Heart right ventricle (tissue), 16 donors: ENCODE results near the gene CAPZA1. TPM values are rescaled to one million over a fixed set of nuclear protein-coding genes. Genes with fewer than 3 reads are reported as not detected.

Source experiments
- ATAC-seq, 8 donors: fragments of 200-7000 bp; cut with Tn5 transposase; one replicate each; pipeline ENCODE4 v1.9.1; 2020; ENCODE audit warnings: mild to moderate bottlenecking in 8 of 8, moderate library complexity in 8 of 8, moderate number of reproducible peaks in 1 of 8
- DNase-seq, 2 donors: peaks; one replicate each; pipeline ENCODE4 v3.0.0-alpha.2; 2020
- H3K27ac ChIP-seq, 10 donors: fragments of 200-600 bp; sonication (generic) in 2 of 10; one replicate each; pipeline versions ENCODE4 v1.5.0 to v1.8.0; 2020 to 2022; ENCODE audit warnings: mild to moderate bottlenecking in 3 of 10
- H3K27me3 ChIP-seq, 7 donors: fragments of 200-600 bp; one replicate each; pipeline ENCODE4 v1.8.0; 2021 to 2022; ENCODE audit warnings: mild to moderate bottlenecking in 2 of 7
- H3K36me3 ChIP-seq, 9 donors: fragments of 200-600 bp; sonication (generic) in 1 of 9; one replicate each; pipeline versions ENCODE4 v1.5.0 to v1.8.0; 2020 to 2022; ENCODE audit warnings: mild to moderate bottlenecking in 2 of 9
- H3K4me1 ChIP-seq, 9 donors: fragments of 200-600 bp; sonication (generic) in 1 of 9; one replicate each; pipeline versions ENCODE4 v1.5.0 to v1.8.0; 2020 to 2022; ENCODE audit warnings: mild to moderate bottlenecking in 4 of 9
- H3K4me3 ChIP-seq, 10 donors: fragments of 200-600 bp; sonication (generic) in 2 of 10; one replicate each; pipeline versions ENCODE4 v1.5.0 to v1.8.0; 2020 to 2022; ENCODE audit warnings: mild to moderate bottlenecking in 7 of 10, moderate library complexity in 2 of 10
- H3K9me3 ChIP-seq, 11 donors: fragments of 200-600 bp in 10 of 11; sonication (generic) in 2 of 11; one replicate each; pipeline versions ENCODE4 v1.5.0 to v1.8.0; 2013 to 2022; ENCODE audit warnings: mild to moderate bottlenecking in 2 of 11, control low read depth in 1 of 11, moderate library complexity in 1 of 11
- CTCF ChIP-seq, 9 donors: fragments of 200-600 bp; sonication (generic) in 2 of 9; IDR thresholded peaks; one replicate each; pipeline versions ENCODE4 v1.5.0 to v1.8.0; 2021 to 2022; ENCODE audit warnings: antibody characterized with exemption in 9 of 9, mild to moderate bottlenecking in 5 of 9, moderate library complexity in 1 of 9
- WGBS, 2 donors: extraction: QIAGEN DNeasy Blood & Tissue Kit; methylation state at CpG; one replicate each; pipeline ENCODE4 v1.1.7; 2013; ENCODE audit warnings: inconsistent platforms in 1 of 2; 5-methylcytosine and 5-hydroxymethylcytosine counted together
- intact Hi-C, 10 donors: fragments of 100-400 bp; cut with DNase I; formaldehyde crosslinking; loops; one replicate each; pipeline versions ENCODE4 v1.11.1 to v1.14.2; 2022
- polyA plus RNA-seq, 2 donors: library from polyadenylated mRNA; stranded (reverse); fragments of 200-250 nt; gene quantifications; one replicate each; pipeline ENCODE4 v1.2.3, GENCODE V29; 2013
- total RNA-seq, 10 donors: library from RNA; stranded (reverse); fragmentation: NEBNext Ultra II Directional in 3 of 10; extraction: Animal tissue kit (Norgen Biotek cat#: 25700) in 3 of 10; gene quantifications; one replicate each; pipeline versions ENCODE4 v1.2.1 to v1.2.4, GENCODE V29; 2021 to 2023
- donor health status: Arrhythmogenic right ventricular cardiomyopathy.
- donor health status: ischemic (EF 13 %, LVEDD 7.1; RV severe dilation, severe dysfunction).
- donor health status: healthy with polysubstance abuse.
- donor health status: DM: no; HTN: yes; CAD: no.
- donor health status: DM: no; HTN: no; CAD: no.
- donor health status: ischemic (EF 25% LVEDD 6.9; RV normal size, moderate dysfunction).
- donor health status: ischemic (EF 25% LVEDD 5.7; RV mildly dilated, moderate dysfunction).
- donor health status: healthy.
- donor health status: DM: yes; HTN: yes; CAD: no.
- donor health status: Ischemic cardiomyopathy.
- donor health status: ischemic (EF 35%, LVEDD 5.7; RV mildly dilated, moderate dysfunction).
- donor health status: nonischemic (EF 11% LVEDD 7.7; RV severe dilation, severe dysfunction).
- donor health status: DM: yes; HTN: yes; CAD: no.
- donor health status: PGD.
- donor health status: ischemic (EF 29% LVEDD 5.4; RV normal size, mild dysfunction).
- donor health status: nonischemic (EF 23%, LVEDD 6.1; RV moderate dilation, normal function).

CAPZA1 gene
- total and polyA plus RNA-seq, 12 donors = 19.5 to 58.3 (median 23.6) TPM

DNA sequence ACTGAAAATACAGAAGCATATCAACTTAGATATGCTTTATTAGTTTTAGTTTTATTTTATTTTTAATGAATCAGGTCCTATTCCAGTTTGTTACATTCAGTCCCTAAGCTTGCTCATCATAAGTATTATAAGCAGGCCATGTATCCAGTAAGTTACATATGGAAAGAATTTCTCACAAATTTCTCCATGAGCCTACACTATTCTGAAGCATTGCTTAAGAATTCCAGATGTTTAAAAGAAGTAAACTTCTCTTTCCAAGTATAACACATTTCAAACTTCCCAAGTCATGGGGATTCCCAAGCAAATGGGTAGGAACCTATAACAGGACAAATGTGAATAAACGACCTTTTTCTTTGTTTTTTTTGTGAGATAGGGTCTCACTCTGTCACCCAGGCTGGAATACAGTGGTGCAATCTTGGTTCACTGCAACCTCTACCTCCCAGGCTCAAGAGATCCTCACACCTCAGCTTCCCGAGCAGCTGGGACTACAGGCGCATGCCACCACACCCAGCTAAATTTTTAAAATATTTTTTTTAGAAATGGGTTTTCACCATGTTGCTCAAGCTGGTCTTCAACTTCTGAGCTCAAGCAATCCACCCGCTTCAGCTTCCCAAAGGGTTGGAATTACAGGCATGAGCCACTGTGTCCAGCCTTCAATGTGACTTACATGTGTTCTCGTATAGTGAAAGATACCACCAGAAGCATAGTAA, 39.7 kb upstream of the CAPZA1 start:
- intact Hi-C loops = no loop called here
- Histone ChIP-seq H3K9me3 (no peaks in the 10 kb centered on the region), H3K4me3 (no peak overlapping the region), H3K27me3 (no peaks in the 10 kb centered on the region), H3K4me1 (no peaks in the 10 kb centered on the region), H3K36me3 (peaks cover 0 to 99% (median 45%) of the 10 kb centered on the region in 9 donors), H3K27ac (no peak overlapping the region)
- TF ChIP-seq CTCF (IDR thresholded peaks at IDR 0.05) = no peak
- 89% methylated on average over 5 of the region's 5 CpGs for WGBS, 2 donors
- DNase-seq (no peak), ATAC-seq (no peak)

GRCh38 chr1:112581586-112582192, 37.9 kb upstream of the CAPZA1 start:
- intact Hi-C loops = no loop called here
- Histone ChIP-seq H3K4me1 (no peaks in the 10 kb centered on the region), H3K27ac (no peak overlapping the region), H3K9me3 (no peaks in the 10 kb centered on the region), H3K36me3 (peaks cover 0 to 86% (median 33%) of the 10 kb centered on the region in 9 donors), H3K27me3 (no peaks in the 10 kb centered on the region), H3K4me3 (no peak overlapping the region)
- no peak for TF ChIP-seq CTCF (IDR thresholded peaks at IDR 0.05)
- ATAC-seq (no peak), DNase-seq (no peak)

DNA sequence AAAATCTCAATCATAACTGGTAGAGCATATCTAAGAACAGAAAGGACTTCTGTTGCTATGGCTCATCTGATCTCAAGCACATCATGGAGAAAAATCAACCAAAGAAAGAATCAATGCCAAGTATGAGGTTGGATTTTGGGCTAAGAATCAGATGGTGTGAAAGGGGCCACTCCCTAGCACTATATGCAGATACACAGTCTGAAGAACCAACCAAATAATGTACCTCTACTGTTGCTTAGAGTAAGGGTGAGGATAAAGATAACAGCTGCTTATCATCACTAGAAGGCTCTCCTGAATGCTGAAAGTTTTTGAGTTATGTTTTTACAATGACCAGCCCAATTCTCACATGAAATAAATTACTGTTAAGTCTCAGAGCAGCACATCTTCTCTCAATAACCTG, 36.3 kb upstream of the CAPZA1 start:
- H3K36me3 ChIP-seq = peaks cover 0 to 82% (median 23%) of the 10 kb centered on the region in 9 donors
- H3K27me3 ChIP-seq = no peaks in the 10 kb centered on the region
- no peak overlapping the region for H3K4me3 ChIP-seq
- no peak for TF ChIP-seq CTCF (IDR thresholded peaks at IDR 0.05)
- H3K27ac ChIP-seq = no peak overlapping the region
- intact Hi-C loops = no loop called here
- ATAC-seq (no peak), DNase-seq (no peak)
- peaks cover 0 to 10% (median 0%) of the 10 kb centered on the region in 11 donors for H3K9me3 ChIP-seq
- no peaks in the 10 kb centered on the region for H3K4me1 ChIP-seq

DNA sequence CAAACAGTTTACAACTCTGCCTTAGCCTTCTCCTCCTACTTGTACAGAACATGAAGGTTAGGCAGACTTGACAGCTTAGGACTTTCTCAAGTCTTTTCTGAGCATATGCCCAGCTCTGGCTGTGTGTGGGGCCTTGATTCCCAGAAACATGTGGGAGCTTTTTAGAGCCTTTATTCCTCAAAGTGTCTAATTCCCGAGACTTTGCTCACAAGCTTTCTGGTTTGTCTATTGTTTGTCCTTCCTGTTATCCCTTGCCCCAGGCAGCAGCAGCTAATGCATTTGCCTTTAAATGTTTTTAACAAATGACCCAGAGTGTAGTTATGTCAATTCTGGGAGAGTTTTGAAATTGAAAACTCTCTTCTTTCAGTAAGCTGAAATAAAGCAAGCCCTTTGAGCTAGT, 29.9 kb upstream of the CAPZA1 start:
- DNase-seq (no peak), ATAC-seq (no peak)
- H3K4me3 ChIP-seq = no peak overlapping the region
- H3K9me3 ChIP-seq = peaks cover 0 to 21% (median 0%) of the 10 kb centered on the region in 11 donors
- intact Hi-C loops = no loop called here
- peaks cover 0 to 83% (median 45%) of the 10 kb centered on the region in 9 donors for H3K36me3 ChIP-seq
- TF ChIP-seq CTCF (IDR thresholded peaks at IDR 0.05) = no peak
- no peaks in the 10 kb centered on the region for H3K4me1 ChIP-seq
- WGBS, 2 donors = 78 to 86% methylated on average over 1 of the region's 1 CpG
- no peak overlapping the region for H3K27ac ChIP-seq
- no peaks in the 10 kb centered on the region for H3K27me3 ChIP-seq
